Measurements from ENCODE around the gene GSTO2. TPM values are rescaled to one million over a fixed set of nuclear protein-coding genes. Genes with fewer than 3 reads are reported as not detected.
A peak's percentile ranks its signal among the peaks of the same experiment; 100 is the strongest.

Gene GSTO2
- total and polyA plus RNA-seq, 2 of the 13 experiments (the other 11 are each of a cell fraction or from before 2014, with no cell fraction given), result 2.1 to 7.9 TPM

GRCh38 chr10:104327745-104328645 is 59.0 kb downstream of the GSTO2 start (continued):
- 0 out of 2 replicates have a peak, but pooled peaks have one; percentile 28 for TF ChIP-seq ZNF263 (CRISPR knock-in tag; IDR thresholded peaks at IDR 0.05)
- TF ChIP-seq KMT2B (CRISPR knock-in tag; IDR thresholded peaks at IDR 0.05), result no peak
- TF ChIP-seq STAT5B (CRISPR knock-in tag; IDR thresholded peaks at IDR 0.05), result no peak
- TF ChIP-seq SMC3 (IDR thresholded peaks at IDR 0.05; ENCODE audit: low read length), result no peak
- no peak for TF ChIP-seq SOX13 (IDR thresholded peaks at IDR 0.05)
- peak in 1 of 2 experiments; percentile 35; a peak in 1 of 4 replicates for TF ChIP-seq SOX13 (CRISPR knock-in tag; conservative IDR thresholded peaks at IDR 0.05 in 1 of 2, IDR thresholded peaks at IDR 0.05 in 1 of 2)
- no peak for TF ChIP-seq ZSCAN29 (CRISPR knock-in tag; conservative IDR thresholded peaks at IDR 0.05)
- TF ChIP-seq ZNF44 (CRISPR knock-in tag; IDR thresholded peaks at IDR 0.05), result no peak
- TF ChIP-seq ZBTB8A (CRISPR knock-in tag; IDR thresholded peaks at IDR 0.05; ENCODE audit: borderline replicate concordance, low read depth), result no peak
- TF ChIP-seq KLF11 (CRISPR knock-in tag; IDR thresholded peaks at IDR 0.05), result no peak
- TF ChIP-seq NR2C2 (CRISPR knock-in tag; IDR thresholded peaks at IDR 0.05; ENCODE audit: borderline replicate concordance), result no peak
- no peak for TF ChIP-seq ZNF749 (CRISPR knock-in tag; IDR thresholded peaks at IDR 0.05; ENCODE audit: borderline replicate concordance)
- TF ChIP-seq ZNF589 (CRISPR knock-in tag; conservative IDR thresholded peaks at IDR 0.05), result no peak
- 0 out of 2 replicates have a peak, but pooled peaks have one; percentile 0 for TF ChIP-seq GATAD2A (CRISPR knock-in tag; IDR thresholded peaks at IDR 0.05)
- no peak for TF ChIP-seq MED1 (CRISPR knock-in tag; IDR thresholded peaks at IDR 0.05)
- TF ChIP-seq, protein P1, sequence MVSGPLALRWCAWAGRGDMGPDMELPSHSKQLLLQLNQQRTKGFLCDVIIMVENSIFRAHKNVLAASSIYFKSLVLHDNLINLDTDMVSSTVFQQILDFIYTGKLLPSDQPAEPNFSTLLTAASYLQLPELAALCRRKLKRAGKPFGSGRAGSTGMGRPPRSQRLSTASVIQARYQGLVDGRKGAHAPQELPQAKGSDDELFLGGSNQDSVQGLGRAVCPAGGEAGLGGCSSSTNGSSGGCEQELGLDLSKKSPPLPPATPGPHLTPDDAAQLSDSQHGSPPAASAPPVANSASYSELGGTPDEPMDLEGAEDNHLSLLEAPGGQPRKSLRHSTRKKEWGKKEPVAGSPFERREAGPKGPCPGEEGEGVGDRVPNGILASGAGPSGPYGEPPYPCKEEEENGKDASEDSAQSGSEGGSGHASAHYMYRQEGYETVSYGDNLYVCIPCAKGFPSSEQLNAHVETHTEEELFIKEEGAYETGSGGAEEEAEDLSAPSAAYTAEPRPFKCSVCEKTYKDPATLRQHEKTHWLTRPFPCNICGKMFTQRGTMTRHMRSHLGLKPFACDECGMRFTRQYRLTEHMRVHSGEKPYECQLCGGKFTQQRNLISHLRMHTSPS (CRISPR knock-in tag; IDR thresholded peaks at IDR 0.05; ENCODE audit: low read depth), result peak; percentile 78
- no peak for TF ChIP-seq ZNF841 (CRISPR knock-in tag; IDR thresholded peaks at IDR 0.05; ENCODE audit: borderline replicate concordance)
- TF ChIP-seq ZNF205 (CRISPR knock-in tag; IDR thresholded peaks at IDR 0.05), result no peak
- TF ChIP-seq, protein P2, sequence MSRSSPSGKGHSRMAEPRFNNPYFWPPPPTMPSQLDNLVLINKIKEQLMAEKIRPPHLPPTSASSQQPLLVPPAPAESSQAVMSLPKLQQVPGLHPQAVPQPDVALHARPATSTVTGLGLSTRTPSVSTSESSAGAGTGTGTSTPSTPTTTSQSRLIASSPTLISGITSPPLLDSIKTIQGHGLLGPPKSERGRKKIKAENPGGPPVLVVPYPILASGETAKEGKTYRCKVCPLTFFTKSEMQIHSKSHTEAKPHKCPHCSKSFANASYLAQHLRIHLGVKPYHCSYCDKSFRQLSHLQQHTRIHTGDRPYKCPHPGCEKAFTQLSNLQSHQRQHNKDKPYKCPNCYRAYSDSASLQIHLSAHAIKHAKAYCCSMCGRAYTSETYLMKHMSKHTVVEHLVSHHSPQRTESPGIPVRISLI (CRISPR knock-in tag; IDR thresholded peaks at IDR 0.05; ENCODE audit: borderline replicate concordance), result no peak
- TF ChIP-seq ZNF616 (CRISPR knock-in tag; IDR thresholded peaks at IDR 0.05; ENCODE audit: low read depth), result 0 out of 2 replicates have a peak, but pooled peaks have one; percentile 65
- no peak for TF ChIP-seq HDAC2 (CRISPR knock-in tag; IDR thresholded peaks at IDR 0.05)
- no peak for TF ChIP-seq ZNF414 (CRISPR knock-in tag; IDR thresholded peaks at IDR 0.05)
- TF ChIP-seq PHF21A (CRISPR knock-in tag; IDR thresholded peaks at IDR 0.05), result no peak
- TF ChIP-seq ZNF652 (CRISPR knock-in tag; IDR thresholded peaks at IDR 0.05; ENCODE audit: borderline replicate concordance, low read depth), result 0 out of 2 replicates have a peak, but pooled peaks have one; percentile 55
- TF ChIP-seq NFYB (CRISPR knock-in tag; IDR thresholded peaks at IDR 0.05), result no peak
- no peak for TF ChIP-seq ZNF33A (CRISPR knock-in tag; IDR thresholded peaks at IDR 0.05; ENCODE audit: borderline replicate concordance)
- TF ChIP-seq ZNF546 (CRISPR knock-in tag; conservative IDR thresholded peaks at IDR 0.05), result no peak
- TF ChIP-seq ZNF460 (CRISPR knock-in tag; IDR thresholded peaks at IDR 0.05; ENCODE audit: borderline replicate concordance), result no peak
- no peak for TF ChIP-seq HES4 (CRISPR knock-in tag; IDR thresholded peaks at IDR 0.05; ENCODE audit: borderline replicate concordance)

All from HepG2 (cell line).